OCI-LY7 (cell line): ENCODE results near the gene ALDH1B1. TPM values are rescaled to one million over a fixed set of nuclear protein-coding genes. Genes with fewer than 3 reads are reported as not detected.

Experiments used
- BruUV-seq: library from RNA; stranded (reverse); fragments of 400-500 nt; replicated peaks from 2 replicates; lab custom pipeline; 2021; lab: Mats Ljungman, UMichigan
- CTCF ChIA-PET: fragments of 300-600 bp; sonication (Branson Sonifier 250); formaldehyde crosslinking; loops from one replicate; lab custom pipeline; 2022; ENCODE audit warnings: antibody characterized with exemption; ENCODE audit not compliant: unreplicated experiment; lab: Charles Lee
- POLR2A ChIA-PET: fragments of 300-600 bp; sonication (Branson Sonifier 250); formaldehyde crosslinking; loops from one replicate; lab custom pipeline; 2022; ENCODE audit warnings: antibody characterized with exemption; lab: Charles Lee
- DNase-seq: peaks from one replicate; pipeline ENCODE4 v3.0.0-alpha.2; 2015; ENCODE audit warnings: low spot score
- H2AFZ ChIP-seq: fragments of 200-600 bp; sonication (generic), shearing (Covaris generic); 2 replicates; pipeline ENCODE4 v1.6.1; 2014; ENCODE audit warnings: mild to moderate bottlenecking, antibody characterized with exemption, low read length, moderate library complexity
- H3K27ac ChIP-seq: fragments of 200-600 bp; sonication (generic); 2 replicates; pipeline ENCODE4 v1.5.1; 2014; ENCODE audit warnings: mixed run types, low read depth, mild to moderate bottlenecking, moderate library complexity, low read length, inconsistent platforms; ENCODE audit not compliant: poor library complexity, severe bottlenecking
- H3K36me3 ChIP-seq: fragments of 200-600 bp; sonication (generic); 2 replicates; pipeline ENCODE4 v1.6.1; 2014; ENCODE audit warnings: mild to moderate bottlenecking, antibody characterized with exemption, low read length, moderate library complexity, mixed read lengths; ENCODE audit not compliant: insufficient read depth
- H3K4me1 ChIP-seq: fragments of 200-600 bp; sonication (generic); 2 replicates; pipeline ENCODE4 v1.5.1; 2014; ENCODE audit warnings: mild to moderate bottlenecking, low read length; ENCODE audit not compliant: insufficient read depth, poor library complexity, severe bottlenecking
- H3K4me2 ChIP-seq: fragments of 200-600 bp; sonication (generic); 2 replicates; pipeline ENCODE4 v1.6.1; 2014; ENCODE audit warnings: mild to moderate bottlenecking, low read length
- H3K4me3 ChIP-seq: fragments of 200-600 bp; sonication (generic); 2 replicates; pipeline ENCODE4 v1.5.1; 2014; ENCODE audit warnings: mild to moderate bottlenecking, low read depth, low read length; ENCODE audit not compliant: poor library complexity, severe bottlenecking
- H3K79me2 ChIP-seq: fragments of 200-600 bp; sonication (generic); 2 replicates; pipeline ENCODE4 v1.6.1; 2016; ENCODE audit warnings: low read depth, mild to moderate bottlenecking, low read length, moderate library complexity, mixed read lengths; ENCODE audit not compliant: insufficient read depth
- H3K9me2 ChIP-seq: fragments of 200-600 bp; sonication (generic); 2 replicates; pipeline ENCODE4 v1.6.1; 2016; ENCODE audit warnings: mild to moderate bottlenecking, low read length, mixed read lengths; ENCODE audit not compliant: insufficient read depth
- H3K9me3 ChIP-seq: fragments of 200-600 bp; sonication (generic); 2 replicates; pipeline ENCODE4 v1.6.1; 2014; ENCODE audit warnings: mild to moderate bottlenecking, mixed run types, low read length, mixed read lengths
- H4K20me1 ChIP-seq: fragments of 200-600 bp; sonication (generic); 2 replicates; pipeline ENCODE4 v1.6.1; 2014; ENCODE audit warnings: mild to moderate bottlenecking, antibody characterized with exemption, low read length, moderate library complexity, mixed read lengths; ENCODE audit not compliant: insufficient read depth
- EZH2phosphoT487 ChIP-seq: fragments of 200-600 bp; sonication (generic); IDR thresholded peaks from 2 replicates; pipeline ENCODE4 v1.6.1; 2018; ENCODE audit warnings: low read depth, borderline replicate concordance, mild to moderate bottlenecking, mixed run types, antibody characterized with exemption, low read length, moderate library complexity, mixed read lengths
- intact Hi-C: fragments of 100-400 bp; cut with micrococcal nuclease; formaldehyde crosslinking; loops from one replicate; pipeline ENCODE4 v1.10.0; 2022; ENCODE audit not compliant: unreplicated experiment
- total RNA-seq, 2 experiments: library from RNA; depleted of rRNA in 1 of 2; stranded (reverse); fragments of >200 nt in 1 of 2; shearing (Covaris generic) in 1 of 2; gene quantifications; 2 replicates each; pipeline ENCODE4 v1.2.3, GENCODE V29; 2014 to 2022
- TF ChIP-seq, protein P1 (sequence below): fragments of 200-600 bp; sonication (generic); conservative IDR thresholded peaks from 2 replicates; pipeline ENCODE4 v1.5.1; 2014; ENCODE audit warnings: mild to moderate bottlenecking, antibody characterized with exemption, low read length, moderate library complexity, mixed read lengths

The ALDH1B1 gene
- total RNA-seq, 2 experiments from 2014 or later = 0.32 to 8.6 TPM

DNA sequence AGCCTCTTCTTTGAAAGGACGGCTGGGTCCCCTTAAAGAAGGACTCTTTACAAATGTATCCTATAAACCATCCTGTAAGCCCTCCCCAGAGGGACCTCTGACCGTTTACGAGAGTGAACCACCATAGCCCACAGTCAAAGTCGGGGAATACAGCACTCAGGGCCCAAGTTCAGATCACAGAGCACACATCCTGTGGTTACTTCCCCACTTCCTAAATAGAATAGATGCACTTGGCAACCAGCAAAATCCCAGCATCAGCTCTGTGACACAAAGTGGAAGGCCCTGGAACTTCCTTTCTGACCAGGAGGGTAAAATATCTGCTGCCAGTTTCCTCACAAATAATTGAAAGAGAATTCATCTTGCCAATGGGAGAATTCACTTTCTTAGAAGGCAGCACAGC lies 38.6 kb downstream of the ALDH1B1 start:
- Histone ChIP-seq H3K9me2 (no peaks in the 10 kb centered on the region), H3K4me3 (no peak overlapping the region), H3K4me1 (no peaks in the 10 kb centered on the region), H4K20me1 (no peaks in the 10 kb centered on the region), H3K4me2 (no peak overlapping the region), H3K79me2 (no peaks in the 10 kb centered on the region), H3K36me3 (no peaks in the 10 kb centered on the region), H2AFZ (no peak overlapping the region), H3K9me3 (no peaks in the 10 kb centered on the region), H3K27ac (no peak overlapping the region)
- TF ChIP-seq, protein P1, sequence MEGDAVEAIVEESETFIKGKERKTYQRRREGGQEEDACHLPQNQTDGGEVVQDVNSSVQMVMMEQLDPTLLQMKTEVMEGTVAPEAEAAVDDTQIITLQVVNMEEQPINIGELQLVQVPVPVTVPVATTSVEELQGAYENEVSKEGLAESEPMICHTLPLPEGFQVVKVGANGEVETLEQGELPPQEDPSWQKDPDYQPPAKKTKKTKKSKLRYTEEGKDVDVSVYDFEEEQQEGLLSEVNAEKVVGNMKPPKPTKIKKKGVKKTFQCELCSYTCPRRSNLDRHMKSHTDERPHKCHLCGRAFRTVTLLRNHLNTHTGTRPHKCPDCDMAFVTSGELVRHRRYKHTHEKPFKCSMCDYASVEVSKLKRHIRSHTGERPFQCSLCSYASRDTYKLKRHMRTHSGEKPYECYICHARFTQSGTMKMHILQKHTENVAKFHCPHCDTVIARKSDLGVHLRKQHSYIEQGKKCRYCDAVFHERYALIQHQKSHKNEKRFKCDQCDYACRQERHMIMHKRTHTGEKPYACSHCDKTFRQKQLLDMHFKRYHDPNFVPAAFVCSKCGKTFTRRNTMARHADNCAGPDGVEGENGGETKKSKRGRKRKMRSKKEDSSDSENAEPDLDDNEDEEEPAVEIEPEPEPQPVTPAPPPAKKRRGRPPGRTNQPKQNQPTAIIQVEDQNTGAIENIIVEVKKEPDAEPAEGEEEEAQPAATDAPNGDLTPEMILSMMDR = no peak
- no peak for TF ChIP-seq EZH2phosphoT487
- DNase-seq = no peak
- POLR2A ChIA-PET = no interaction called here
- BruUV-seq = no TSS peak
- intact Hi-C loops = loop anchor here (5.0 kb wide), 1 partner anchor 79 kb away; no protein-coding TSS in a partner anchor
- CTCF ChIA-PET = no interaction called here

DNA sequence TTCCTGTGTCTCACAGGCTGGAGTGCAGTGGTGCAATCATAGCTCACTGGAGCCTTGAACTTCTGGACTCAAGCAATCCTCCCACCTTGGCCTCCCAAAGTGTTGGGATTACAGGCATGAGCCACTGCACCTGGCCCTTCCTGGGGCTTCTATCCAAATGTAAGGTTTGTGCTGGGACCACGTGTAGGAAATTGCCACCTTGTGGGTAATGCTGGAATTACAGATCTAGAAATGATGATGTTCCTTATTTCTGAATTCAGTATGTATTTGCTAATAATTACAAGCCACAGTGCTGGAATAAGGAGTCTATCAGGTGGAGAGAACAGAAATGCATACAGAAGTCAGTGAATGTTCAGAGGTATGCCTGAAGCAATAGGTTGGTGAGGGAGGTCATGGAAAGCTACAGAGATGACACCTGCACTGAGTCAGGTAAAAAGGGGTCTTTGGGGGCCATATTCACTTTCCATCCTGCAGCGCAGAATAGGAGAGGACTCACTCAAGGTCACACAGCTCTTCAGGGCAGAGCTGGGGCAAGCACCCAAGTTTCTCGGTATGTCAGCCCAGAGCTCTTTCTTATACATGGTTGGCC lies 40.5 kb downstream of the ALDH1B1 start:
- H3K27ac ChIP-seq = no peak overlapping the region
- H3K9me3 ChIP-seq = no peaks in the 10 kb centered on the region
- no peaks in the 10 kb centered on the region for H4K20me1 ChIP-seq
- intact Hi-C loops = loop anchor here (1.0 to 5.0 kb wide), 2 partner anchors 81 to 520 kb away; no protein-coding TSS in a partner anchor
- no TSS peak for BruUV-seq
- no peak overlapping the region for H3K4me3 ChIP-seq
- no peaks in the 10 kb centered on the region for H3K79me2 ChIP-seq
- ChIA-PET CTCF (no interaction called here), POLR2A (interaction anchor here (0.6 kb wide), 1 partner anchor 13 kb away, joined by 8 read pairs; no protein-coding TSS in a partner anchor)
- H3K9me2 ChIP-seq = no peaks in the 10 kb centered on the region
- no peak overlapping the region for H2AFZ ChIP-seq
- H3K4me2 ChIP-seq = no peak overlapping the region
- peak; percentile 45 for DNase-seq
- no peaks in the 10 kb centered on the region for H3K4me1 ChIP-seq
- no peaks in the 10 kb centered on the region for H3K36me3 ChIP-seq
- TF ChIP-seq, protein P1 = peak; percentile 72
- TF ChIP-seq EZH2phosphoT487 = no peak

- intact Hi-C loops = loop anchor here (5.0 kb wide), 1 partner anchor 82 kb away; no protein-coding TSS in a partner anchor
- no peak for DNase-seq
- H3K4me3 ChIP-seq = no peak overlapping the region
- no peaks in the 10 kb centered on the region for H3K4me1 ChIP-seq
- ChIA-PET CTCF (no interaction called here), POLR2A (no interaction called here)
- no peaks in the 10 kb centered on the region for H4K20me1 ChIP-seq
- no peaks in the 10 kb centered on the region for H3K79me2 ChIP-seq
- no peaks in the 10 kb centered on the region for H3K36me3 ChIP-seq
- no peak overlapping the region for H3K4me2 ChIP-seq
- no TSS peak for BruUV-seq
- no peaks in the 10 kb centered on the region for H3K9me2 ChIP-seq
- TF ChIP-seq EZH2phosphoT487 = no peak
- TF ChIP-seq, protein P1 = no peak
- H3K27ac ChIP-seq = no peak overlapping the region
- no peak overlapping the region for H2AFZ ChIP-seq
- no peaks in the 10 kb centered on the region for H3K9me3 ChIP-seq
Measured at GRCh38 chr9:38434365-38434764, 41.9 kb downstream of the ALDH1B1 start.
